Measurements from ENCODE around the gene ITGB8. TPM values are rescaled to one million over a fixed set of nuclear protein-coding genes. Genes with fewer than 3 reads are reported as not detected.
A peak's percentile ranks its signal among the peaks of the same experiment; 100 is the strongest.

ITGB8 gene
- total RNA-seq, 2 experiments from 2014 or later = not detected

DNA sequence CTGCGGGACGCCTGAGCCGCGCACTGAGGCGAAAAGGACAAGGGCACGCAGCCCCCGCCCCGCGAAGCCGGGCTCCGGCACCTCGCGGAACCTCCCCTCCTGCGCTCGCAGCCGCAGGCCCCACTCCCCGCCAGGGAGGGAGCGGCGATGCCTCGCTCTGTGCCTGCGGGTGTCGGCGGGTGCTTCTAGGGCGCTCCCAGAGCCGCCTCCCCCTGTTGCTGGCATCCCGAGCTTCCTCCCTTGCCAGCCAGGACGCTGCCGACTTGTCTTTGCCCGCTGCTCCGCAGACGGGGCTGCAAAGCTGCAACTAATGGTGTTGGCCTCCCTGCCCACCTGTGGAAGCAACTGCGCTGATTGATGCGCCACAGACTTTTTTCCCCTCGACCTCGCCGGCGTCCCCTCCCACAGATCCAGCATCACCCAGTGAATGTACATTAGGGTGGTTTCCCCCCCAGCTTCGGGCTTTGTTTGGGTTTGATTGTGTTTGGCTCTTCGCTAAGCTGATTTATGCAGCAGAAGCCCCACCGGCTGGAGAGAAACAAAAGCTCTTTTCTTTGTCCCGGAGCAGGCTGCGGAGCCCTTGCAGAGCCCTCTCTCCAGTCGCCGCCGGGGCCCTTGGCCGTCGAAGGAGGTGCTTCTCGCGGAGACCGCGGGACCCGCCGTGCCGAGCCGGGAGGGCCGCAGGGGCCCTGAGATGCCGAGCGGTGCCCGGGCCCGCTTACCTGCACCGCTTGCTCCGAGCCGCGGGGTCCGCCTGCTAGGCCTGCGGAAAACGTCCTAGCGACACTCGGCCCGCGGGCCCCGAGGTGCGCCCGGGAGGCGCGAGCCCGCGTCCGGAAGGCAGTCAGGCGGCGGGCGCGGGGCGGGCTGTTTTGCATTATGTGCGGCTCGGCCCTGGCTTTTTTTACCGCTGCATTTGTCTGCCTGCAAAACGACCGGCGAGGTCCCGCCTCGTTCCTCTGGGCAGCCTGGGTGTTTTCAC lies 519 bp downstream of the ITGB8 start:
- peaks cover 20% of the 10 kb centered on the region for H3K4me1 Mint-ChIP-seq
- H3K27ac Mint-ChIP-seq = no peak overlapping the region
- POLR2A ChIA-PET = no interaction called here
- H3K36me3 Mint-ChIP-seq (ENCODE audit: low read depth) = no peaks in the 10 kb centered on the region
- no peaks in the 10 kb centered on the region for H3K9me3 Mint-ChIP-seq
- peak overlapping the region; percentile 45 for H3K4me3 Mint-ChIP-seq
- CTCF ChIA-PET = interaction anchor here (1.3 kb wide), 1 partner anchor 12 kb away, joined by 3 read pairs; no protein-coding TSS in a partner anchor
- DNase-seq = no peak
- H3K27me3 Mint-ChIP-seq = peaks cover 45% of the 10 kb centered on the region

DNA sequence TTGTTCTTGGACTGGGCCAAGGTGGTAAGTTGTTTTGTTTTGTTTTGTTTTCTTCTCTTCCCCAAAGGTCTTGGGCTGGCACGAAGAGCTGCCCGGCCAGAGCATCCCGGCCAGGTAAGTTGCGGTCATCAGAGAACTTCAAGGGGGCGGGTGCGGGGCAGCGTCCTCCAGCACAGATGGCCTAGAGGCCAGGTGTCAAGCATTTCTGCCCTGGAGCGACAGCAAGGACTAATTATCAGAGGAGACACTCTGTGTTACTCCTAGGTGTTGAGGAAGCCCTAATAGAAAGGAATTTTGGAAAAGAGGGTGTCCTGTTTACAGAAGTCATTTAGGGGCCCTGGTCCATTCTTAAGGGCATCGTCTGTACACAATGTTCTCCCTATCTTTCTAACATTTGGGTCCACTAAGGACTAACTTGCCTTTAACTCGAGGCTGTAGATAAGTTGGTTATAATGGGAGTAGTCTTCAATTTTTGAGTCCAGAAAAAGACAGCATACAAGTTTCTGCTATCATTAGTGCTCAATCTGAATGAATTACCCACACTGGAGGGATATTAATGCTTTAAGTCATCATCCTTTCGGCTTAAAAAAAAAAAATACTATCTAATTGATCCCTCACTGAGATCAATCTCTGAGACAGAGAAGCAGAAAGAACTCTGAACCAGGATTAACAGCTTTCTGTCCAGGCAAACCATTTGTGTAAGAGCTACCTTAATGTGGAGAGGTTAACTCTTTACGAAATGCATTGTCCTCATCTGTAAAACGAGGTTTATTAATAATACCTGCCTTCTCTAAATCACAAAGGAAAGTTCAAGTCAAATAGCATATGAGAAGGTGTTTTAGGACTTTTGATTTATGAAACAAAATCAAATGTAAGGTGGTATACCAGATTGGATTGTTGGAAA lies 1.5 kb downstream of the ITGB8 start:
- H3K27me3 Mint-ChIP-seq = peaks cover 42% of the 10 kb centered on the region
- POLR2A ChIA-PET = no interaction called here
- no peaks in the 10 kb centered on the region for H3K36me3 Mint-ChIP-seq (ENCODE audit: low read depth)

DNA sequence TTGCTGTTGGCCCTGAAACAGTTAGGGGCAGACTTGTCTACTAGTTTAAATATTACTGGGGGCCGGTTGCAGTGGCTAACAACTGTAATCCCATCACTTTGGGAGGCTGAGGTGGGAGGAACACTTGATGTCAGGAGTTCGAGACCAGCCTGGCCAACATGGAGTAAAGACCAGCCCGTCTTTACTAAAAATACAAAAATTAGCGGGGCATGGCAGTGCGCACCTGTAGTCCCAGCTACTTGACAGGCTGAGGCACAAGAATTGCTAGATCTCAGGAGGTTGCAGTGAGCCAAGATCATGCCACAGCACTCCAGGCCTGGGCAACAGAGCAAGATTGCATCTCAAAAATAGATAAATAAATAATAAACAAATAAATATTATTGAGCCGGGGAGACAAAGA lies 7.6 kb downstream of the ITGB8 start:
- ChIA-PET CTCF (no interaction called here), POLR2A (no interaction called here)
- H3K9me3 Mint-ChIP-seq = no peaks in the 10 kb centered on the region
- H3K27me3 Mint-ChIP-seq = peaks cover 4% of the 10 kb centered on the region
- no peaks in the 10 kb centered on the region for H3K36me3 Mint-ChIP-seq (ENCODE audit: low read depth)
- H3K4me1 Mint-ChIP-seq = no peaks in the 10 kb centered on the region
- no peak overlapping the region for H3K27ac Mint-ChIP-seq
- no peak overlapping the region for H3K4me3 Mint-ChIP-seq
- DNase-seq = no peak

More for the DNA sequence above, 1.5 kb downstream of the ITGB8 start:
- H3K4me3 Mint-ChIP-seq = peak overlapping the region; percentile 24
- no peaks in the 10 kb centered on the region for H3K9me3 Mint-ChIP-seq
- DNase-seq = no peak
- CTCF ChIA-PET = no interaction called here
- H3K4me1 Mint-ChIP-seq = peaks cover 20% of the 10 kb centered on the region
- H3K27ac Mint-ChIP-seq = no peak overlapping the region

DNA sequence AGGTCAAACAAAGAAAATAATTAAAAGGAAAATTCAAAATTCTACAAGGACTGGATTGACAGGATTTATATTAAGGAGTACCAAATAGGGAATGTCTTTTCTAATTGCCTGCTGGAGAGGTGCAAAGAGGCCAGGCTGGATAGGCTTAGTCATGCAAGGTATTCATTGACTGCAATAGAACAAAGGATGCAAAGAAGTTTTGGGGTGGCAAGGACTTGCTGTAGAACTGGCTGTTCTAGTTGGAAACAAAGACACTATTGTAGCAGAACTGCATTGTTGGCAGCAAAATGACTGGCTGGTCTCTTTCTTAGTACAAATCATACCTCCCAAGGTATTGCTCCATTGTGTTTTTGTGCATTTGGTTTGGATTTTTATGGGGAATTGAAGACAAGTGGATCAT lies 10.1 kb downstream of the ITGB8 start:
- POLR2A ChIA-PET = no interaction called here
- no peaks in the 10 kb centered on the region for H3K4me1 Mint-ChIP-seq
- no peaks in the 10 kb centered on the region for H3K36me3 Mint-ChIP-seq (ENCODE audit: low read depth)

DNA sequence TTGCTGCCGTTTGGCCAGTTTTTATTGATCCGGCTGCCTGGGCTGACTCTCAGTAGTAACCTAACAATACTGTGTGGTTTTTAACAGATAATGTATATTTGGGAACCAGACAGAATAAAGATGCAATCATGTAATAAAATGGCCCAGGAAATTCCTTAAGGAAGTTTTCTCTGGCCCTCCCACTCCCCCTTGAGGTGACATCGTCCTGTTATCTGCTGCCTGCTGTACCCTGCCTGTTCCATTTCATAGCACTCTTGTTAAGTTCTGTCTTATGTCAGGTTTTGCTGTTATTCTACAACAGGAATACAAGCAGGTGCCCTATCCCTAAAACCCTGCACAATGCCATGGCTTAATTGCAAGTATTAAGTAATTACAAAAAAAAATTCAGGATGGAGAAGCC lies 12.5 kb downstream of the ITGB8 start:
- no peaks in the 10 kb centered on the region for H3K4me1 Mint-ChIP-seq
- no peaks in the 10 kb centered on the region for H3K36me3 Mint-ChIP-seq (ENCODE audit: low read depth)
- CTCF ChIA-PET = no interaction called here
- H3K27ac Mint-ChIP-seq = no peak overlapping the region
- DNase-seq = no peak
- POLR2A ChIA-PET = no interaction called here
- no peak overlapping the region for H3K4me3 Mint-ChIP-seq
- no peaks in the 10 kb centered on the region for H3K27me3 Mint-ChIP-seq
- no peaks in the 10 kb centered on the region for H3K9me3 Mint-ChIP-seq

More for the DNA sequence above, 10.1 kb downstream of the ITGB8 start:
- no peak for DNase-seq
- no peak overlapping the region for H3K4me3 Mint-ChIP-seq
- H3K27ac Mint-ChIP-seq = no peak overlapping the region
- no peaks in the 10 kb centered on the region for H3K9me3 Mint-ChIP-seq
- CTCF ChIA-PET = no interaction called here
- no peaks in the 10 kb centered on the region for H3K27me3 Mint-ChIP-seq

DNA sequence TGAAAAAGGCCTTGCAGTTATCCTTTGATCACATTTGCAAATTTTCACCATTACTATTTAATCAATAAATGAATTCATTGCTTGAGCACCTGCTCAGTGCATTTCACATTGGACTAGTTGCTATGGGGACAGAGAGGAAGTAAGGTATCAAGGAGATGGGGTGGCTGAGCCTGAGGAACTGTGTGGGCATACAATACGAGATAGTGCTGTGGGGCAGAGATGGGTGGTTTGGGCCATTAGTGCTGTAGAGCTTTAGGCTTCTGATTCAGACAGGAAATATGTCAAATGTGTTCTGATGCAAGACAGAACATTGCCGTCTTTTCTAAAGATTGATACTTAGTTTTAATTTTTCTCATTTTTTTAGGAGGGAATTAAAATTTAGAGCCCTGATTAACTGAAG lies 13.2 kb downstream of the ITGB8 start:
- Mint-ChIP-seq H3K27me3 (no peaks in the 10 kb centered on the region), H3K4me3 (no peak overlapping the region), H3K9me3 (no peaks in the 10 kb centered on the region), H3K36me3 (ENCODE audit: low read depth) (no peaks in the 10 kb centered on the region), H3K4me1 (no peaks in the 10 kb centered on the region), H3K27ac (no peak overlapping the region)
- CTCF ChIA-PET = no interaction called here
- POLR2A ChIA-PET = no interaction called here
- DNase-seq = no peak

DNA sequence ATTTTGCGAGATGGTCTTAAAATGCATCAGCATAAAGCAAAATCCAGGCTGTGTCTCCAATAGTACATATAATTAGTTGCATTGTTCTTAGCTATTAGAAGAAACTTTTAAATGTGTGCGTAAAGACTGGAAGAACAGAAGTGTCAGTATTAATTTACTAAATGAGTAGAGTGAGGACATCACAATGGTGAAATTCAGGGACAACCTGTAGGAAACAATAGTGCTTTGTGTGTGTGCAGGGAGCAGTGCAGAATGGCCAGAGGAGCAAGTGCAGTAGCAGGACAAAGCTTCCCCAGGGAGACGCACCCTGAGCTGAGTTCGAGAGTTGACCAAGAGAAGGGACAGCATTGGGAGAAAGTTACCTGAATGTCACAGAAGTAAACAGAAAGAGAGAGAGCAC lies 13.7 kb downstream of the ITGB8 start:
- Mint-ChIP-seq H3K4me1 (no peaks in the 10 kb centered on the region), H3K36me3 (ENCODE audit: low read depth) (no peaks in the 10 kb centered on the region)
- POLR2A ChIA-PET = no interaction called here

DNA sequence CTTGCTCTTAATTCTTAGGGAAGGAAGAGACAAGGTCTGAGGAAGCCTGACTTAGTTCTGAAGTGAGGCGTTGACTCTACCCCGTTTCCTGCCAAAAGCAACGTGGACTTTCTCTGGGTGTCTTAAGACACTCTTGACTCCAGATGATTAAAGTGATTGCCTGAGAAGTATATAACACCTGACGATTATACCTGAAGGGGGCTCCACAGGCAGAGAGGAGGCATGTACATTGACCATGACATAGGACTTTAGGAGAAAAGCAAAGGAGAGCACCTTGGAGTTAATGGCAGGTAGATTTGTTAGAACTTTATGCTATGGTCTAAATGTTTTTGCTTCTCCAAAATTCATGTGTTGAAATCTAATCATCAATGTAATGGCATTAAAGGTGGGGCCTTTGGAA lies 15.9 kb downstream of the ITGB8 start:
- no peak for DNase-seq
- H3K4me1 Mint-ChIP-seq = no peaks in the 10 kb centered on the region
- POLR2A ChIA-PET = no interaction called here
- H3K4me3 Mint-ChIP-seq = no peak overlapping the region
- H3K36me3 Mint-ChIP-seq (ENCODE audit: low read depth) = no peaks in the 10 kb centered on the region
- no peaks in the 10 kb centered on the region for H3K9me3 Mint-ChIP-seq
- H3K27ac Mint-ChIP-seq = no peak overlapping the region
- H3K27me3 Mint-ChIP-seq = no peaks in the 10 kb centered on the region
- CTCF ChIA-PET = no interaction called here

More for the DNA sequence above, 13.7 kb downstream of the ITGB8 start:
- CTCF ChIA-PET = no interaction called here
- H3K27me3 Mint-ChIP-seq = no peaks in the 10 kb centered on the region
- no peaks in the 10 kb centered on the region for H3K9me3 Mint-ChIP-seq
- no peak for DNase-seq
- H3K27ac Mint-ChIP-seq = no peak overlapping the region
- no peak overlapping the region for H3K4me3 Mint-ChIP-seq

DNA sequence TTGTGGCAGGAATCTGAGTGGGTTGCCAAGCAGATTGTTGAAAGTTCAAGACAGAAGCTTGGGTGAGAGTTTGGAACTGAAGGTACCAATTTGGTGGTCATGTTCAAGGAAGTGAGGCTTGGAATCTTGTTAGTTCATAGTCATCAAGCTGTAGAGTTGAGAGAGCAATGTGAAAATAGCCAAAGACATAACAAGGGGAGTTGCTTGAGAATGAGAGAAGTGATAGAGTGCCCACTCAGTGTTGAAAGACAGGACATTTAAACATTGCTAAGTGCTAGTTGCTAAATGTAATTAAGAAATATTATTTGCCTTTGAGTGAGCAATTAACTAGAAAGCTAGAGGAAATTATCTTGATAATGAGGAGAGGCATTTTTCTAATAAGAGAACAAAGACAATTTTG lies 17.0 kb downstream of the ITGB8 start:
- ChIA-PET POLR2A (no interaction called here), CTCF (no interaction called here)
- H3K4me1 Mint-ChIP-seq = no peaks in the 10 kb centered on the region
- no peaks in the 10 kb centered on the region for H3K9me3 Mint-ChIP-seq
- H3K36me3 Mint-ChIP-seq (ENCODE audit: low read depth) = no peaks in the 10 kb centered on the region
- no peak for DNase-seq
- H3K27ac Mint-ChIP-seq = no peak overlapping the region
- H3K27me3 Mint-ChIP-seq = no peaks in the 10 kb centered on the region
- H3K4me3 Mint-ChIP-seq = no peak overlapping the region

DNA sequence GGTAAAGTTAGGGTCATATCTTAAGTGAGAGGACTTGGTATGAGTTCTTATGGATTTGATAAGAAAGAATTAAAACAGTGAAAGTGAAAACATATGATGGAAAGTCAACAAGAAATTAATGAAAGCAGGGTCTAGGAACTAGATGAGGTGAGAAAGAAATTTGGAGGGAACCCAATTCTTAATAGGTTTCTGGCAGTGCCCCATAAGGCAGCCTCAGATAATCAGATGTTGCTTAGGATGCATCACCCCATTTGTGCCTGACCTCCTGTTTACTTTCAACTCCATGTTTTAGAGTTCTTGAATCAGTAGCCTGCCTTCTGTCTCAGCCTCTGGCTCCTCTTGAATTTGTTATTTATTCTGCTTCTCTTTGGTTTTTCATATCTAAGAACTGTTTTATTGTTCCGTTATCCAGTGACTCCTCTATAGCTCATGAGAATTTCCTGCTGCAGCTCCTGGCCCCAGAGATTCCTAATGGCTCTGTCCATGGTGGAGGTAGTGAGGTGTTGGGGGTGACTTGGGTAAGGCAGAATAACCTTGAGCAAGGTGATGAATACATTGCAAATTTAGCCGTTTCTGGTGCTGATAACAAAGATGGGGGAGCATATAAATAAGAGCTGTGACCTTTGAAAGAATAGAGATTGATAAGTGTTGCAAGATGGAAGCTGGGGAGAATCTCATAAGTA lies 17.6 kb downstream of the ITGB8 start:
- Mint-ChIP-seq H3K27me3 (no peaks in the 10 kb centered on the region), H3K9me3 (no peaks in the 10 kb centered on the region), H3K36me3 (ENCODE audit: low read depth) (no peaks in the 10 kb centered on the region), H3K4me1 (no peaks in the 10 kb centered on the region), H3K27ac (no peak overlapping the region), H3K4me3 (no peak overlapping the region)
- CTCF ChIA-PET = no interaction called here
- no peak for DNase-seq
- POLR2A ChIA-PET = no interaction called here

DNA sequence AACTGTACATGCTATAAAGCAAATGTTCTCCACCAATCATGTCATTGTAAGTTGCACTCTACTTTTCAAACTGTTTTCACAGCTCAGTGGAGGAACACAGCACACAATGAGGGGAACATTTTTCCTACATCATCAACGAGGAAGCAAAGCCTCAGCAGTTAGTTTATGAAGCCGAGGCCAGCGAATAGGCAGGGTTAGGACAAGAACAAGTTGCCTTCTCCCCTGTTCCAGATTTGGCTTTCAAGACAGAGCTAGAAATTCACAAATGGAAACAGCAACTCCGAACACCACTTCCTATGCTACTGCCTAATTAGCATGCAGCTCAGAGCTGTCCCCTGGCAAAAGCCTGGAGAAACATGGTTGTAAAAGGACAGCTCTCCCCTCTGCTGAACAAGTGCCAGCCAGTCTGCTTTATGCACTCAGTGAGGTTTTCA lies 19.8 kb downstream of the ITGB8 start:
- no peak overlapping the region for H3K27ac Mint-ChIP-seq
- no peaks in the 10 kb centered on the region for H3K4me1 Mint-ChIP-seq
- no peak overlapping the region for H3K4me3 Mint-ChIP-seq
- no peak for DNase-seq
- ChIA-PET CTCF (no interaction called here), POLR2A (no interaction called here)
- H3K27me3 Mint-ChIP-seq = no peaks in the 10 kb centered on the region
- H3K36me3 Mint-ChIP-seq (ENCODE audit: low read depth) = no peaks in the 10 kb centered on the region
- H3K9me3 Mint-ChIP-seq = no peaks in the 10 kb centered on the region

DNA sequence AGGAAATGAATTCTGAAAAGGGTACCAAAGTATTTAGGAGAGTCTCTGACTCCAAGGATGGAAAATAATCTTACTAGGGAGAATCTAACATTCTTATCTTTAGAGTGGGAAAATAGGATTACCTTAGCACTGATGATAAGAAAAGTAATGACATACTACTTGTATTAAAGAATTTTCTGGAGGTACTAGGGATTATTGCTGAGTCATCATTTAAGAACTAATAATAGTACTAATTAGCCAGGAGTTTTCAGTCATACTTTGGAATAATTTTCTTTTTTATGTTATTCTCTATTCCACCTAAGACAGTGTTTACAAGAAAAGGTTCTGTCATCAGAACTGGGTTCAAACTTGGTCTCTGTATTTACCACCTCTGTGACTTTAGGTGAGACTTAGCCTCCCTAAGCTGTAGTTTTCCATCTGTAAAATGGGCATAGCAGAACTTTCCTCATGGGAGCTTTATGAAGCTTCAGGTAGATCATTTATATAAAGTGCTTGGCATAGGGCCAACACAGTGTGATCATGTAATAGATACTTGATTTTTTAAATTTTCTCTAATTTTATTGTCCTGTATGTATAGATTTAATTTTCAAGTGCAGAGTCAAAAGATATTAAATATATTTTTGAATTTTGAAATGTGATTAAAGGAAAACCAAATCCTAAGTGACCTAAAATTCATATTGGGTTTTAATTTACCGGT lies 20.4 kb downstream of the ITGB8 start:
- Mint-ChIP-seq H3K36me3 (ENCODE audit: low read depth) (no peaks in the 10 kb centered on the region), H3K4me1 (no peaks in the 10 kb centered on the region), H3K27me3 (no peaks in the 10 kb centered on the region), H3K27ac (no peak overlapping the region), H3K9me3 (no peaks in the 10 kb centered on the region), H3K4me3 (no peak overlapping the region)
- POLR2A ChIA-PET = no interaction called here
- no peak for DNase-seq
- CTCF ChIA-PET = no interaction called here

DNA sequence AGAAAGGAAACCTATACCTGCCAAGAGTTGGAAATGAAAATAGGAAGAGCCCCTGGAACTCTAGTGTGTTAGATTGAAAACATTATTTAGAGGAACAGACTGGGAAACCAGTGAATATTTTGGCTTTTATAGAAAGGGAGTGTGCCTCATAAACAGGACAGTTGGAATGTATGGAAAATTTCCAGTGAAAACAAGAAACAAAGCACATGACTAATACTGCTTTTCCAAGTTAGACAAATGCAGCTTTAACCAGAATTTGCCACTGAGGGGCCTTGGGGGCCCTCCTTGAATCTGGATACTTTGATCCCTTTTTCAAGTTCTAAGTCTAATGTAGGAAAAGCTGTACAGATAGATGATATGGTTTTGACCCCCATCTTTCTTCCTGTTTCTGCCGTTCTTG lies 21.2 kb downstream of the ITGB8 start:
- Mint-ChIP-seq H3K36me3 (ENCODE audit: low read depth) (no peaks in the 10 kb centered on the region), H3K27ac (no peak overlapping the region), H3K9me3 (no peaks in the 10 kb centered on the region), H3K4me1 (no peaks in the 10 kb centered on the region), H3K4me3 (no peak overlapping the region), H3K27me3 (no peaks in the 10 kb centered on the region)
- no peak for DNase-seq
- ChIA-PET POLR2A (no interaction called here), CTCF (no interaction called here)

Data from activated CD4-positive, alpha-beta memory T cell treated with anti-CD3 and anti-CD28 coated beads, Interleukin-2, amount 10 ng/mL, durations not matched to agents 7 days and 5 days (primary cell).